ENCODE data around the gene SLC34A3.

DNA sequence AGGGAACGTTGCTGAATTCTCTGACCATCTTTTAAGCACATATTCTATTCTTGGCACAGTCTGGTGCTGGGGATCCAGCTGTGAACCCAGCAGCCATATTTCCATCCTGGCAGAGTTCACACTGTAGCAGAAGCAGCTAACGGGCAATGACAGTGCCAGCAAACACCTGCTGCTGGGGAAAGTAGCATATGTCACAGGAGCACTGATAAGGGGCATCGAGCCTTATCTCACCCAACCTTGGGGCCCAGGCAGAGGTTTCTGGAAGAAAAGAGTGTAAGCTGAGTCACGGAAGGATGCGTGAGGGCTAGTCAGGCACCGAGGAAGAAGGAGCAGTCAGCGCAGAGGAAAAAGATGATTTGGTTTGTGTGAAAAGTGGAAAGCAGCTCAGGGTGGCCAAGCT is 24.1 kb upstream of the SLC34A3 start:
- TF ChIP-seq, protein P1, sequence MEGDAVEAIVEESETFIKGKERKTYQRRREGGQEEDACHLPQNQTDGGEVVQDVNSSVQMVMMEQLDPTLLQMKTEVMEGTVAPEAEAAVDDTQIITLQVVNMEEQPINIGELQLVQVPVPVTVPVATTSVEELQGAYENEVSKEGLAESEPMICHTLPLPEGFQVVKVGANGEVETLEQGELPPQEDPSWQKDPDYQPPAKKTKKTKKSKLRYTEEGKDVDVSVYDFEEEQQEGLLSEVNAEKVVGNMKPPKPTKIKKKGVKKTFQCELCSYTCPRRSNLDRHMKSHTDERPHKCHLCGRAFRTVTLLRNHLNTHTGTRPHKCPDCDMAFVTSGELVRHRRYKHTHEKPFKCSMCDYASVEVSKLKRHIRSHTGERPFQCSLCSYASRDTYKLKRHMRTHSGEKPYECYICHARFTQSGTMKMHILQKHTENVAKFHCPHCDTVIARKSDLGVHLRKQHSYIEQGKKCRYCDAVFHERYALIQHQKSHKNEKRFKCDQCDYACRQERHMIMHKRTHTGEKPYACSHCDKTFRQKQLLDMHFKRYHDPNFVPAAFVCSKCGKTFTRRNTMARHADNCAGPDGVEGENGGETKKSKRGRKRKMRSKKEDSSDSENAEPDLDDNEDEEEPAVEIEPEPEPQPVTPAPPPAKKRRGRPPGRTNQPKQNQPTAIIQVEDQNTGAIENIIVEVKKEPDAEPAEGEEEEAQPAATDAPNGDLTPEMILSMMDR (IDR thresholded peaks at IDR 0.05) = no peak
- no peak for TF ChIP-seq POLR2A (IDR thresholded peaks at IDR 0.05; ENCODE audit: low read depth)
